IMR-90 (cell line): ENCODE results near the gene ITPKC. TPM values are rescaled to one million over a fixed set of nuclear protein-coding genes. Genes with fewer than 3 reads are reported as not detected.

Experiments
- ATAC-seq: fragments of 200-7000 bp; cut with Tn5 transposase; 2 replicates; pipeline ENCODE4 v1.9.1; 2020; ENCODE audit warnings: low read depth, mild to moderate bottlenecking, moderate library complexity
- BruUV-seq: library from RNA; stranded (reverse); fragments of 400-500 nt; replicated peaks from 2 replicates; lab custom pipeline; 2021; lab: Mats Ljungman, UMichigan
- CTCF ChIA-PET: fragments of 300-600 bp; formaldehyde crosslinking; extraction: SDS; loops from one replicate; lab custom pipeline; 2021; ENCODE audit warnings: antibody characterized with exemption; lab: Yijun Ruan, JAX
- POLR2A ChIA-PET: fragments of 300-600 bp; sonication (Branson Sonifier 250); formaldehyde crosslinking; loops from one replicate; lab custom pipeline; 2022; ENCODE audit warnings: antibody characterized with exemption; ENCODE audit not compliant: unreplicated experiment; lab: Charles Lee
- DNase-seq: peaks from one replicate; pipeline ENCODE4 v3.0.0; 2013
- H2AFZ ChIP-seq: replicated peaks from 2 replicates; pipeline ENCODE3; 2013; ENCODE audit warnings: low read length, mild to moderate bottlenecking; ENCODE audit not compliant: poor library complexity
- H2AK5ac ChIP-seq: 2 replicates; pipeline ENCODE4 v1.6.1; 2013; ENCODE audit warnings: low read depth, low read length, inconsistent platforms
- H2AK9ac ChIP-seq: replicated peaks from 2 replicates; pipeline ENCODE3; 2013; ENCODE audit warnings: mild to moderate bottlenecking, low read depth, low read length, moderate library complexity; ENCODE audit not compliant: poor library complexity
- H2BK120ac ChIP-seq: 2 replicates; pipeline ENCODE4 v1.6.1; 2013; ENCODE audit warnings: low read depth, low read length, inconsistent platforms
- H2BK15ac ChIP-seq: 3 replicates; pipeline ENCODE4 v1.6.1; 2013; ENCODE audit warnings: low read depth, low read length, inconsistent platforms
- H2BK20ac ChIP-seq: 2 replicates; pipeline ENCODE4 v1.6.1; 2013; ENCODE audit warnings: low read depth, mild to moderate bottlenecking, inconsistent platforms, low read length, moderate library complexity
- H2BK5ac ChIP-seq: 2 replicates; pipeline ENCODE4 v1.6.1; 2013; ENCODE audit warnings: mild to moderate bottlenecking, low read depth, low read length, inconsistent platforms; ENCODE audit not compliant: poor library complexity, severe bottlenecking
- H3K14ac ChIP-seq: replicated peaks from 2 replicates; pipeline ENCODE4 v1.6.1; 2013; ENCODE audit warnings: low read depth, low read length, inconsistent platforms
- H3K18ac ChIP-seq: 2 replicates; pipeline ENCODE4 v1.6.1; 2013; ENCODE audit warnings: low read depth, low read length, control low read depth
- H3K23ac ChIP-seq: 2 replicates; pipeline ENCODE4 v1.6.1; 2013; ENCODE audit warnings: low read depth, low read length, inconsistent platforms
- H3K27ac ChIP-seq: 2 replicates; pipeline ENCODE4 v1.5.1; 2013; ENCODE audit warnings: mild to moderate bottlenecking, control low read depth, low read length; ENCODE audit not compliant: insufficient read depth
- H3K27me3 ChIP-seq: 2 replicates; pipeline ENCODE4 v1.6.1; 2013; ENCODE audit warnings: low read length; ENCODE audit not compliant: control insufficient read depth, insufficient read depth
- H3K36me3 ChIP-seq: 2 replicates; pipeline ENCODE4 v1.6.1; 2013; ENCODE audit warnings: low read length, mixed read lengths; ENCODE audit not compliant: control insufficient read depth, insufficient read depth
- H3K4ac ChIP-seq: 2 replicates; pipeline ENCODE4 v1.6.1; 2013; ENCODE audit warnings: low read depth, low read length, inconsistent platforms
- H3K4me1 ChIP-seq: 2 replicates; pipeline ENCODE4 v1.6.1; 2013; ENCODE audit warnings: low read length, mixed read lengths; ENCODE audit not compliant: control insufficient read depth, insufficient read depth
- H3K4me2 ChIP-seq: 2 replicates; pipeline ENCODE4 v1.6.1; 2013; ENCODE audit warnings: low read depth, mild to moderate bottlenecking, control low read depth, low read length, moderate library complexity
- H3K4me3 ChIP-seq: 2 replicates; pipeline ENCODE4 v1.5.1; 2013; ENCODE audit warnings: low read depth, mild to moderate bottlenecking, control low read depth, low read length, moderate library complexity; ENCODE audit not compliant: insufficient read depth
- H3K56ac ChIP-seq: 2 replicates; pipeline ENCODE4 v1.6.1; 2013; ENCODE audit warnings: low read length, inconsistent platforms; ENCODE audit not compliant: insufficient read depth; ENCODE audit errors: extremely low read depth
- H3K79me1 ChIP-seq, 2 experiments: 2 replicates each; pipeline ENCODE4 v1.6.1; 2013; ENCODE audit warnings: low read length in 2 of 2, inconsistent platforms in 1 of 2, low read depth in 1 of 2
- H3K9ac ChIP-seq: 2 replicates; pipeline ENCODE4 v1.6.1; 2013; ENCODE audit warnings: low read depth, low read length, control low read depth
- H3K9me1 ChIP-seq: 2 replicates; pipeline ENCODE4 v1.6.1; 2013; ENCODE audit warnings: low read length, inconsistent platforms; ENCODE audit not compliant: insufficient read depth
- H3K9me3 ChIP-seq: 2 replicates; pipeline ENCODE4 v1.6.1; 2013; ENCODE audit warnings: low read length; ENCODE audit not compliant: control insufficient read depth, insufficient read depth
- H4K20me1 ChIP-seq: 2 replicates; pipeline ENCODE4 v1.6.1; 2013; ENCODE audit warnings: low read length, inconsistent platforms; ENCODE audit not compliant: insufficient read depth
- H4K5ac ChIP-seq: 2 replicates; pipeline ENCODE4 v1.6.1; 2013; ENCODE audit warnings: mild to moderate bottlenecking, low read depth, low read length, control low read depth
- H4K8ac ChIP-seq, 2 experiments: 2 replicates each; pipeline ENCODE4 v1.6.1; 2013; ENCODE audit warnings: low read depth in 2 of 2, low read length in 2 of 2, control low read depth in 1 of 2, inconsistent platforms in 1 of 2
- H4K91ac ChIP-seq: 2 replicates; pipeline ENCODE4 v1.6.1; 2013; ENCODE audit warnings: low read depth, low read length, inconsistent platforms; ENCODE audit not compliant: insufficient read depth
- BHLHE40 ChIP-seq: fragments of 150-350 bp; IDR thresholded peaks from 2 replicates; pipeline ENCODE4 v1.6.1; 2016; ENCODE audit warnings: mild to moderate bottlenecking, low read depth, low read length
- CHD1 ChIP-seq: IDR thresholded peaks from 2 replicates; pipeline ENCODE4 v1.6.1; 2012; ENCODE audit warnings: low read depth, low read length, improper control_type of control experiment
- ELK1 ChIP-seq: fragments of 150-350 bp; IDR thresholded peaks from 2 replicates; pipeline ENCODE4 v1.6.1; 2016; ENCODE audit warnings: low read depth, mild to moderate bottlenecking, low read length, moderate library complexity, borderline replicate concordance
- FOS ChIP-seq: fragments of 150-350 bp; IDR thresholded peaks from 2 replicates; pipeline ENCODE4 v1.6.1; 2016; ENCODE audit warnings: low read depth, low read length
- MAZ ChIP-seq: IDR thresholded peaks from 2 replicates; pipeline ENCODE4 v1.6.1; 2012; ENCODE audit warnings: low read depth, mild to moderate bottlenecking, low read length, improper control_type of control experiment, moderate library complexity, borderline replicate concordance
- RAD21 ChIP-seq: IDR thresholded peaks from 2 replicates; pipeline ENCODE4 v1.6.1; 2012; ENCODE audit warnings: low read length, improper control_type of control experiment
- RCOR1 ChIP-seq: IDR thresholded peaks from 2 replicates; pipeline ENCODE4 v1.6.1; 2012; ENCODE audit warnings: mild to moderate bottlenecking, low read length, improper control_type of control experiment; ENCODE audit not compliant: insufficient replicate concordance
- RFX5 ChIP-seq: IDR thresholded peaks from 2 replicates; pipeline ENCODE4 v1.8.0; 2012; ENCODE audit warnings: low read depth, mild to moderate bottlenecking, low read length, moderate library complexity
- USF2 ChIP-seq: fragments of 150-350 bp; IDR thresholded peaks from 2 replicates; pipeline ENCODE4 v1.6.1; 2017; ENCODE audit warnings: mild to moderate bottlenecking, antibody characterized with exemption, low read length, low read depth
- WGBS, 2 experiments: methylation state at CpG; one replicate each; pipeline versions ENCODE4 v1.1.5 to v1.1.7; 2013; ENCODE audit warnings: missing lambda C conversion rate in 2 of 2; ENCODE audit not compliant: insufficient read length in 1 of 2; ENCODE audit errors: extremely low coverage in 2 of 2; 5-methylcytosine and 5-hydroxymethylcytosine counted together
- dilution Hi-C: fragments of 300-500 bp; cut with HindIII; formaldehyde crosslinking; loops from one replicate; pipeline ENCODE4 v1.14.3; 2018; ENCODE audit warnings: low sequenced_read_pairs; ENCODE audit not compliant: unreplicated experiment
- in situ Hi-C: fragments of 300-500 bp; cut with MboI; formaldehyde crosslinking; loops from 3 replicates; pipeline ENCODE4 v1.14.3; 2019; ENCODE audit warnings: low sequenced_read_pairs, inconsistent platforms, mixed read lengths
- intact Hi-C: fragments of 100-400 bp; cut with micrococcal nuclease; formaldehyde crosslinking; loops from 2 replicates; pipeline ENCODE4 v1.10.0; 2022
- polyA plus RNA-seq, 3 experiments: library from polyadenylated mRNA; depleted of rRNA; stranded (reverse); fragments of >200 nt; gene quantifications; 2 replicates each; pipeline ENCODE4 v1.2.3, GENCODE V29; 2012; ENCODE audit warnings: low replicate concordance in 1 of 3
- total RNA-seq: library from RNA; depleted of rRNA; stranded (reverse); fragments of >200 nt; gene quantifications from 2 replicates; pipeline ENCODE4 v1.2.3, GENCODE V29; 2012

ITPKC gene
- total and polyA plus RNA-seq, 2 of the 4 experiments (the other 2 are of a cell fraction) = 7.7 to 9.4 TPM

GRCh38 chr19:40667602-40668001, 49.3 kb upstream of the ITPKC start:
- H2BK5ac ChIP-seq = no peak overlapping the region
- H3K9ac ChIP-seq = no peak overlapping the region
- DNase-seq = no peak
- no peak overlapping the region for H2AK5ac ChIP-seq
- H2BK120ac ChIP-seq = no peak overlapping the region
- H4K5ac ChIP-seq = no peak overlapping the region
- no TSS peak for BruUV-seq
- H3K4me2 ChIP-seq = no peak overlapping the region
- H3K23ac ChIP-seq = no peak overlapping the region
- peaks cover 6% of the 10 kb centered on the region for H3K4me1 ChIP-seq
- 94% methylated on average over 2 of the region's 14 CpGs; no CpG with 5 or more reads in 1 of the 2 experiments for WGBS, 2 experiments
- no peaks in the 10 kb centered on the region for H3K27me3 ChIP-seq
- H3K79me1 ChIP-seq = peaks cover 4 to 16% of the 10 kb centered on the region in 2 experiments; a peak in 3 of 4 replicates
- no peaks in the 10 kb centered on the region for H4K20me1 ChIP-seq
- no peak overlapping the region for H3K18ac ChIP-seq
- peaks cover 15% of the 10 kb centered on the region for H3K9me1 ChIP-seq
- no peak overlapping the region for H3K56ac ChIP-seq
- H3K27ac ChIP-seq = no peak overlapping the region
- TF ChIP-seq ELK1 = no peak
- TF ChIP-seq RFX5 = no peak
- no peak for TF ChIP-seq RAD21
- TF ChIP-seq RCOR1 = no peak
- no peak for TF ChIP-seq CHD1
- TF ChIP-seq BHLHE40 = no peak
- no peak for TF ChIP-seq MAZ
- TF ChIP-seq USF2 = no peak
- no peak for TF ChIP-seq FOS
- ChIA-PET CTCF (no interaction called here), POLR2A (no interaction called here)
- no peak overlapping the region for H2AK9ac ChIP-seq
- no peak overlapping the region for H2AFZ ChIP-seq
- peaks cover 54% of the 10 kb centered on the region for H3K36me3 ChIP-seq
- dilution Hi-C loops (no loop called here), in situ Hi-C loops (loop anchor here (25.0 kb wide), 1 partner anchor 595 kb away; the partner anchor contains the start of gene HNRNPUL1), intact Hi-C loops (no loop called here)
- H4K8ac ChIP-seq = no peak overlapping the region
- H3K9me3 ChIP-seq = peaks cover 2% of the 10 kb centered on the region; the same call in 1 of the 2 replicates
- no peak overlapping the region for H2BK15ac ChIP-seq
- ATAC-seq = no peak
- H3K14ac ChIP-seq = no peak overlapping the region
- no peak overlapping the region for H3K4ac ChIP-seq
- no peak overlapping the region for H2BK20ac ChIP-seq
- no peak overlapping the region for H3K4me3 ChIP-seq
- no peak overlapping the region for H4K91ac ChIP-seq
